HTR-8/SVneo (cell line): ENCODE results near the gene FKBP1C.
"Not testable (repeated sequence)": the region's sequence is repeated elsewhere in the genome, so short reads cannot be mapped to it uniquely, and the experiment has no call there.

Source experiments
- DNase-seq: peaks from one replicate; pipeline ENCODE4 v3.0.0; 2011; ENCODE audit warnings: low spot score, mixed read lengths; ENCODE audit not compliant: insufficient read length
- FAIRE-seq: peaks from 2 replicates; lab custom pipeline; 2011; peaks lifted over from hg19 to GRCh38; lab: Jason Lieb, UNC

FKBP1C gene

GRCh38 chr6:63211343-63211742 is at the start of gene FKBP1C:
Gene FKBP1C (plus strand): TSS chr6:63211469.
- not testable (repeated sequence) for FAIRE-seq, DNase-seq

GRCh38 chr6:63164047-63164803 is 47.0 kb upstream of the FKBP1C start:
- FAIRE-seq, DNase-seq: not testable (repeated sequence)

- FAIRE-seq (no peak), DNase-seq (no peak)
These were observed 37.1 kb upstream of the FKBP1C start for GRCh38 chr6:63174173-63174572.

GRCh38 chr6:63176181-63176580 is 35.1 kb upstream of the FKBP1C start:
- no peak for DNase-seq
- FAIRE-seq = no peak

- no peak for DNase-seq
These were observed 30.9 kb upstream of the FKBP1C start for GRCh38 chr6:63180367-63180766.

GRCh38 chr6:63186970-63187369 is 24.3 kb upstream of the FKBP1C start:
- FAIRE-seq = no peak
- DNase-seq = no peak

More at GRCh38 chr6:63180367-63180766, 30.9 kb upstream of the FKBP1C start:
- FAIRE-seq = no peak

- FAIRE-seq = no peak
- DNase-seq = no peak
These were observed 22.4 kb upstream of the FKBP1C start for GRCh38 chr6:63188828-63189227.

GRCh38 chr6:63193324-63193723 is 17.9 kb upstream of the FKBP1C start:
- no peak for FAIRE-seq

GRCh38 chr6:63197741-63198140 is 13.5 kb upstream of the FKBP1C start:
- FAIRE-seq (no peak), DNase-seq (no peak)

More at GRCh38 chr6:63193324-63193723, 17.9 kb upstream of the FKBP1C start:
- no peak for DNase-seq

- DNase-seq (no peak), FAIRE-seq (no peak)
These were observed 2.1 kb downstream of the FKBP1C start for GRCh38 chr6:63213325-63213724.

GRCh38 chr6:63214816-63215215 is 3.5 kb downstream of the FKBP1C start:
- DNase-seq = no peak
- no peak for FAIRE-seq

- no peak for FAIRE-seq
- DNase-seq = no peak
These were observed 12.9 kb downstream of the FKBP1C start for GRCh38 chr6:63224179-63224578.

GRCh38 chr6:63225987-63226386 is 14.7 kb downstream of the FKBP1C start:
- FAIRE-seq, DNase-seq: not testable (repeated sequence)

- DNase-seq, FAIRE-seq: not testable (repeated sequence)
These were observed 16.9 kb downstream of the FKBP1C start for GRCh38 chr6:63227928-63228894.

GRCh38 chr6:63230027-63230426 is 18.8 kb downstream of the FKBP1C start:
- not testable (repeated sequence) for FAIRE-seq, DNase-seq

GRCh38 chr6:63230511-63230910 is 19.2 kb downstream of the FKBP1C start:
- not testable (repeated sequence) for FAIRE-seq, DNase-seq

GRCh38 chr6:63236398-63236817 is 25.1 kb downstream of the FKBP1C start:
- no peak for FAIRE-seq

GRCh38 chr6:63245420-63245819 is 34.2 kb downstream of the FKBP1C start:
- no peak for FAIRE-seq
- no peak for DNase-seq

More at GRCh38 chr6:63236398-63236817, 25.1 kb downstream of the FKBP1C start:
- no peak for DNase-seq

- no peak for DNase-seq
- no peak for FAIRE-seq
These were observed 34.6 kb downstream of the FKBP1C start for GRCh38 chr6:63245909-63246308.

GRCh38 chr6:63246581-63246980 is 35.3 kb downstream of the FKBP1C start:
- DNase-seq = no peak
- FAIRE-seq = no peak
